SK-N-DZ (cell line): Measurements from ENCODE around the gene DENND1A.
"Not testable (repeated sequence)": the region's sequence is repeated elsewhere in the genome, so short reads cannot be mapped to it uniquely, and the experiment has no call there.

Source experiments
- DNase-seq: peaks from one replicate; pipeline ENCODE4 v3.0.0-alpha.2; 2015; ENCODE audit warnings: low spot score

The DENND1A gene

GRCh38 chr9:123816817-123817472 lies 113.0 kb downstream of the DENND1A start:
- no peak for DNase-seq

GRCh38 chr9:123815856-123816255 lies 114.1 kb downstream of the DENND1A start:
- DNase-seq, result not testable (repeated sequence)

GRCh38 chr9:123814496-123814895 lies 115.4 kb downstream of the DENND1A start:
- DNase-seq, result no peak

GRCh38 chr9:123812984-123813383 lies 116.9 kb downstream of the DENND1A start:
- DNase-seq, result no peak

GRCh38 chr9:123807251-123807650 lies 122.7 kb downstream of the DENND1A start:
- DNase-seq, result no peak

GRCh38 chr9:123806829-123807228 lies 123.1 kb downstream of the DENND1A start:
- no peak for DNase-seq

- no peak for DNase-seq
These were observed 131.7 kb downstream of the DENND1A start for GRCh38 chr9:123798195-123798594.

GRCh38 chr9:123796618-123797484 lies 133.1 kb downstream of the DENND1A start:
- peak; percentile 8 for DNase-seq

GRCh38 chr9:123796094-123796493 lies 133.8 kb downstream of the DENND1A start:
- no peak for DNase-seq

GRCh38 chr9:123795336-123795735 lies 134.6 kb downstream of the DENND1A start:
- DNase-seq, result no peak

GRCh38 chr9:123792501-123792900 lies 137.4 kb downstream of the DENND1A start:
- DNase-seq, result no peak

- no peak for DNase-seq
These were observed 140.2 kb downstream of the DENND1A start for GRCh38 chr9:123789554-123790292.

- DNase-seq, result no peak
These were observed 142.5 kb downstream of the DENND1A start for GRCh38 chr9:123787416-123787815.

GRCh38 chr9:123784518-123784917 lies 145.4 kb downstream of the DENND1A start:
- no peak for DNase-seq

GRCh38 chr9:123778232-123778902 lies 151.6 kb downstream of the DENND1A start:
- DNase-seq, result no peak

- no peak for DNase-seq
These were observed 153.0 kb downstream of the DENND1A start for GRCh38 chr9:123776708-123777537.

GRCh38 chr9:123775289-123776284 lies 154.3 kb downstream of the DENND1A start:
- DNase-seq, result no peak

GRCh38 chr9:123773783-123774182 lies 156.1 kb downstream of the DENND1A start:
- no peak for DNase-seq

GRCh38 chr9:123772967-123773366 lies 157.0 kb downstream of the DENND1A start:
- no peak for DNase-seq
